PC-3 (cell line): ENCODE measurements around the gene PRSS8.

Experiments
- CTCF ChIP-seq: fragments of 300-600 bp; sonication (generic); conservative IDR thresholded peaks from 2 replicates; pipeline ENCODE4 v1.5.1; 2017; ENCODE audit warnings: antibody characterized with exemption, low read depth, mild to moderate bottlenecking, low read length
- EZH2 ChIP-seq: fragments of 300-600 bp; sonication (generic); IDR thresholded peaks from one replicate; pipeline ENCODE4 v1.6.1; 2017; ENCODE audit warnings: antibody characterized with exemption, mild to moderate bottlenecking, low read length; ENCODE audit not compliant: unreplicated experiment
- EZH2phosphoT487 ChIP-seq: fragments of 300-600 bp; sonication (generic); IDR thresholded peaks from 2 replicates; pipeline ENCODE4 v1.6.1; 2018; ENCODE audit warnings: mild to moderate bottlenecking, antibody characterized with exemption, low read length, borderline replicate concordance

- TF ChIP-seq CTCF (no peak), EZH2 (no peak), EZH2phosphoT487 (no peak)
These were observed 49.4 kb upstream of the PRSS8 start for GRCh38 chr16:31184888-31185287.
